NCI-H460 (cell line): ENCODE data around the gene ORM1. TPM values are rescaled to one million over a fixed set of nuclear protein-coding genes. Genes with fewer than 3 reads are reported as not detected.

ENCODE experiments used
- DNase-seq: peaks from one replicate; pipeline ENCODE4 v3.0.0-alpha.2; 2016; ENCODE audit warnings: low read depth; ENCODE audit errors: extremely low read depth
- total RNA-seq: library from RNA; depleted of rRNA; stranded (reverse); fragments of >200 nt; shearing (Covaris generic); gene quantifications from 2 replicates; pipeline ENCODE4 v1.2.3, GENCODE V29; 2014

The ORM1 gene
- total RNA-seq, 1 experiment from 2014 or later: not detected

- DNase-seq: no peak
Measured at GRCh38 chr9:114341152-114341830, 18.4 kb downstream of the ORM1 start.

GRCh38 chr9:114341991-114342390, 19.1 kb downstream of the ORM1 start:
- DNase-seq: no peak

GRCh38 chr9:114342755-114343440, 20.0 kb downstream of the ORM1 start:
- DNase-seq: no peak

- DNase-seq: no peak
Measured at GRCh38 chr9:114343471-114344187, 20.7 kb downstream of the ORM1 start.

GRCh38 chr9:114344188-114344566, 21.3 kb downstream of the ORM1 start:
- no peak for DNase-seq

- DNase-seq: no peak
Measured at GRCh38 chr9:114344692-114345091, 21.8 kb downstream of the ORM1 start.

- no peak for DNase-seq
Measured at GRCh38 chr9:114345493-114346065, 22.7 kb downstream of the ORM1 start.

- DNase-seq: no peak
Measured at GRCh38 chr9:114346146-114346545, 23.2 kb downstream of the ORM1 start.

GRCh38 chr9:114347675-114348074, 24.8 kb downstream of the ORM1 start:
- DNase-seq: no peak

GRCh38 chr9:114348261-114348905, 25.5 kb downstream of the ORM1 start:
- DNase-seq: no peak

GRCh38 chr9:114348906-114349482, 26.1 kb downstream of the ORM1 start:
- DNase-seq: peak; percentile 72

- DNase-seq: no peak
Measured at GRCh38 chr9:114349713-114350480, 27.0 kb downstream of the ORM1 start.

GRCh38 chr9:114350636-114351401, 27.9 kb downstream of the ORM1 start:
- DNase-seq: no peak

- no peak for DNase-seq
Measured at GRCh38 chr9:114351932-114352331, 29.0 kb downstream of the ORM1 start.

- no peak for DNase-seq
Measured at GRCh38 chr9:114355821-114356220, 32.9 kb downstream of the ORM1 start.

GRCh38 chr9:114356792-114357191, 33.9 kb downstream of the ORM1 start:
- DNase-seq: no peak

- no peak for DNase-seq
Measured at GRCh38 chr9:114357360-114357759, 34.5 kb downstream of the ORM1 start.

GRCh38 chr9:114357911-114358328, 35.0 kb downstream of the ORM1 start:
- no peak for DNase-seq

- DNase-seq: no peak
Measured at GRCh38 chr9:114359801-114360200, 36.9 kb downstream of the ORM1 start.
